SK-N-SH (cell line): Measurements from ENCODE around the gene SEC16B. TPM values are rescaled to one million over a fixed set of nuclear protein-coding genes. Genes with fewer than 3 reads are reported as not detected.

ENCODE experiments used
- CTCF ChIA-PET: fragments of 300-600, 350-600 bp; formaldehyde crosslinking; extraction: SDS; loops from one replicate; lab custom pipeline; 2021; lab: Yijun Ruan, JAX
- POLR2A ChIA-PET: fragments of 350-600 bp; sonication (Branson Sonifier 250); formaldehyde crosslinking; extraction: SDS; loops from one replicate; lab custom pipeline; 2020; ENCODE audit warnings: antibody characterized with exemption, inconsistent platforms; lab: Yijun Ruan, JAX
- DNase-seq: peaks from one replicate; pipeline ENCODE4 v3.0.0; 2012
- H2AFZ ChIP-seq: fragments of 200-600 bp; sonication (generic); 2 replicates; pipeline ENCODE4 v1.8.1; 2016; ENCODE audit warnings: antibody characterized with exemption, mild to moderate bottlenecking, low read depth
- H3F3A ChIP-seq: fragments of 200-600 bp; sonication (generic); replicated peaks from 2 replicates; pipeline ENCODE3; 2016; ENCODE audit warnings: antibody characterized with exemption, mild to moderate bottlenecking; ENCODE audit not compliant: insufficient read depth
- H3K27ac ChIP-seq, 2 experiments: fragments of 200-500 bp in 1 of 2; fragments of 200-600 bp in 1 of 2; sonication (Bioruptor generic) in 1 of 2; sonication (generic), shearing (Covaris generic) in 1 of 2; 2 replicates each; pipeline versions ENCODE4 v1.5.1 to v1.6.1; 2014 to 2016; ENCODE audit warnings: low read depth in 2 of 2, inconsistent platforms in 1 of 2, low read length in 1 of 2, mild to moderate bottlenecking in 1 of 2, mixed read lengths in 1 of 2
- H3K27me3 ChIP-seq: fragments of 200-600 bp; sonication (generic), shearing (Covaris generic); 2 replicates; pipeline ENCODE4 v1.6.1; 2016; ENCODE audit warnings: mixed run types; ENCODE audit not compliant: insufficient read depth
- H3K36me3 ChIP-seq, 2 experiments: fragments of 200-500 bp in 1 of 2; fragments of 200-600 bp in 1 of 2; sonication (Bioruptor generic) in 1 of 2; sonication (generic) in 1 of 2; replicated peaks in 1 of 2; 2 replicates each; pipeline versions ENCODE3 to v1.5.1; 2014 to 2016; ENCODE audit warnings: low read length in 1 of 2, mild to moderate bottlenecking in 1 of 2; ENCODE audit not compliant: insufficient read depth in 2 of 2, control insufficient read depth in 1 of 2
- H3K4me1 ChIP-seq, 2 experiments: fragments of 200-500 bp in 1 of 2; fragments of 200-600 bp in 1 of 2; sonication (Bioruptor generic) in 1 of 2; sonication (generic), shearing (Covaris generic) in 1 of 2; 2 replicates each; pipeline versions ENCODE4 v1.5.1 to v1.6.1; 2014 to 2016; ENCODE audit warnings: low read depth in 1 of 2, low read length in 1 of 2, mixed run types in 1 of 2; ENCODE audit not compliant: insufficient read depth in 2 of 2, control insufficient read depth in 1 of 2
- H3K4me2 ChIP-seq: fragments of 200-600 bp; sonication (generic), shearing (Covaris generic); 2 replicates; pipeline ENCODE4 v1.6.1; 2017; ENCODE audit warnings: mixed run types
- H3K4me3 ChIP-seq, 2 experiments: fragments of 200-500 bp in 1 of 2; fragments of 200-600 bp in 1 of 2; sonication (Bioruptor generic) in 1 of 2; sonication (generic), shearing (Covaris generic) in 1 of 2; 2 replicates each; pipeline versions ENCODE4 v1.5.1 to v1.8.1; 2014 to 2016; ENCODE audit warnings: low read depth in 2 of 2, inconsistent platforms in 1 of 2, low read length in 1 of 2, mild to moderate bottlenecking in 1 of 2, mixed read lengths in 1 of 2, moderate library complexity in 1 of 2
- H3K79me2 ChIP-seq: fragments of 200-600 bp; sonication (generic); 2 replicates; pipeline ENCODE4 v1.8.1; 2017; ENCODE audit warnings: mild to moderate bottlenecking; ENCODE audit not compliant: insufficient read depth
- H3K9ac ChIP-seq: fragments of 200-600 bp; sonication (generic); 2 replicates; pipeline ENCODE4 v1.6.1; 2017; ENCODE audit warnings: mixed run types
- H3K9me2 ChIP-seq: fragments of 200-600 bp; sonication (generic); 2 replicates; pipeline ENCODE4 v1.6.1; 2017; ENCODE audit warnings: mixed run types
- H3K9me3 ChIP-seq: fragments of 200-600 bp; sonication (generic); 2 replicates; pipeline ENCODE4 v1.6.1; 2017; ENCODE audit warnings: mixed run types, mild to moderate bottlenecking, moderate library complexity
- H4K20me1 ChIP-seq: fragments of 200-600 bp; sonication (generic); 2 replicates; pipeline ENCODE4 v1.6.1; 2017; ENCODE audit warnings: mild to moderate bottlenecking, mixed run types; ENCODE audit not compliant: insufficient read depth
- CHD2 ChIP-seq: fragments of 150-350 bp; IDR thresholded peaks from 2 replicates; pipeline ENCODE4 v1.6.1; 2018; ENCODE audit warnings: low read length; ENCODE audit not compliant: partially characterized antibody
- ELF1 ChIP-seq: IDR thresholded peaks from 2 replicates; pipeline ENCODE4 v1.4.0; 2012
- EZH2phosphoT487 ChIP-seq: fragments of 200-600 bp; sonication (generic); IDR thresholded peaks from 2 replicates; pipeline ENCODE4 v1.6.1; 2017; ENCODE audit warnings: low read depth, mixed run types, mild to moderate bottlenecking, antibody characterized with exemption, moderate library complexity, borderline replicate concordance
- FOSL2 ChIP-seq: IDR thresholded peaks from 2 replicates; pipeline ENCODE4 v1.4.0; 2012; ENCODE audit warnings: low read depth, mild to moderate bottlenecking, moderate library complexity, borderline replicate concordance
- FOXJ3 ChIP-seq: sonication (generic); formaldehyde crosslinking; IDR thresholded peaks from 2 replicates; pipeline ENCODE4 v1.5.1; 2020; ENCODE audit warnings: mild to moderate bottlenecking, missing genetic modification reagents
- JUND ChIP-seq: IDR thresholded peaks from 2 replicates; pipeline ENCODE4 v1.4.0; 2012
- MXI1 ChIP-seq: IDR thresholded peaks from 2 replicates; pipeline ENCODE4 v1.6.1; 2012; ENCODE audit warnings: mild to moderate bottlenecking, low read depth, low read length, improper control_type of control experiment
- NFIC ChIP-seq: IDR thresholded peaks from 2 replicates; pipeline ENCODE4 v1.4.0; 2012; ENCODE audit warnings: borderline replicate concordance
- NRF1 ChIP-seq: IDR thresholded peaks from 2 replicates; pipeline ENCODE4 v1.6.1; 2012; ENCODE audit warnings: low read depth, mild to moderate bottlenecking, low read length
- POLR2AphosphoS5 ChIP-seq: IDR thresholded peaks from 2 replicates; pipeline ENCODE4 v1.6.1; 2012; ENCODE audit warnings: low read depth, low read length
- RXRA ChIP-seq: IDR thresholded peaks from 2 replicates; pipeline ENCODE4 v1.4.0; 2012; ENCODE audit warnings: low read depth, mild to moderate bottlenecking, borderline replicate concordance
- SIN3A ChIP-seq: IDR thresholded peaks from 2 replicates; pipeline ENCODE4 v1.6.1; 2012; ENCODE audit warnings: low read depth, mild to moderate bottlenecking, low read length, moderate library complexity, borderline replicate concordance
- SMC3 ChIP-seq: IDR thresholded peaks from 2 replicates; pipeline ENCODE4 v1.6.1; 2012; ENCODE audit warnings: low read depth, low read length, improper control_type of control experiment
- TAF1 ChIP-seq: IDR thresholded peaks from 2 replicates; pipeline ENCODE4 v1.6.1; 2012; ENCODE audit warnings: low read depth, mild to moderate bottlenecking, low read length, moderate library complexity, borderline replicate concordance
- TCF12 ChIP-seq: IDR thresholded peaks from 2 replicates; pipeline ENCODE4 v1.4.0; 2012
- TEAD4 ChIP-seq: IDR thresholded peaks from 2 replicates; pipeline ENCODE4 v1.4.0; 2012; ENCODE audit warnings: mild to moderate bottlenecking, borderline replicate concordance; ENCODE audit not compliant: insufficient read depth
- YY1 ChIP-seq: IDR thresholded peaks from 2 replicates; pipeline ENCODE4 v1.4.0; 2012; ENCODE audit warnings: low read depth, mild to moderate bottlenecking
- WGBS: methylation state at CpG from one replicate; pipeline ENCODE4 v1.1.6; 2017; ENCODE audit warnings: low lambda C conversion rate; 5-methylcytosine and 5-hydroxymethylcytosine counted together
- polyA plus RNA-seq, 3 experiments: library from polyadenylated mRNA; depleted of rRNA; stranded (reverse); fragments of >200 nt; gene quantifications; 2 replicates each; pipeline ENCODE4 v1.2.3, GENCODE V29; 2012
- TF ChIP-seq, protein P1 (sequence below): fragments of 200-600 bp; sonication (generic); IDR thresholded peaks from 2 replicates; pipeline ENCODE4 v1.6.1; 2017; ENCODE audit warnings: antibody characterized with exemption, mild to moderate bottlenecking, moderate library complexity
- TF ChIP-seq, protein P2 (sequence below): IDR thresholded peaks from 2 replicates; pipeline ENCODE4 v1.6.1; 2012; ENCODE audit warnings: mild to moderate bottlenecking, low read depth, low read length, moderate library complexity
- TF ChIP-seq, protein P3 (sequence below): IDR thresholded peaks from 2 replicates; pipeline ENCODE4 v1.4.0; 2012; ENCODE audit warnings: low read depth, borderline replicate concordance

SEC16B gene
- polyA plus RNA-seq, 1 of the 3 experiments (the other 2 are of a cell fraction) = 0.31 TPM

DNA sequence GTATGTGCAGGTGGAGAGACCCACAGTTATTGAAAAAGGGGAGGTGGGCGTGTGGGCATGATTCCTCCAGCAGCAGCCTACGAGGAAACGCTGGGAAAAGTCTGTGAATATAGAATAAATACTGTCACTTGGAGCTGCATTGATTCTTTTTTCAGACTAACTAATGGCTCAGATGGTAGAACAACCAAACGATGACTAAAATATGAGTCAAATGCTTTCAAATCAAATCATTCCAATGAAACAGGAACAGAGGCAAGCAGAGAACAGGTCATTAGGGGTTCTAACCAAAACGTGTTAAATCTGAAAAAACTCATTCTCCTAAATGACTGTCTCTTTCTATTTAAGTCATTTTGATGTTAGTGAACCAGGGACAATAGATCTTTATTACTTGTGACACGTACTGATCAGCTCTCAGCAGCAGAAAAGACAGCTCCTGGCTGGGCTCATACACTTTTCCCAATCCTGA, 35.1 kb upstream of the SEC16B start:
- Histone ChIP-seq H3K9me3 (no peaks in the 10 kb centered on the region), H3K9me2 (no peaks in the 10 kb centered on the region), H2AFZ (peak overlapping the region; percentile 48; the same call in 1 of the 2 replicates), H3K36me3 (no peaks in the 10 kb centered on the region), H3K4me1 (no peaks in the 10 kb centered on the region), H3K4me3 (no peak overlapping the region), H4K20me1 (no peaks in the 10 kb centered on the region), H3K79me2 (no peaks in the 10 kb centered on the region), H3K9ac (no peak overlapping the region), H3F3A (peaks cover 7% of the 10 kb centered on the region), H3K27me3 (no peaks in the 10 kb centered on the region), H3K27ac (no peak overlapping the region), H3K4me2 (peak overlapping the region; percentile 54; the same call in 1 of the 2 replicates)
- DNase-seq = no peak
- CTCF ChIA-PET = no interaction called here
- WGBS = 28% methylated on average over 6 of the region's 6 CpGs
- POLR2A ChIA-PET = no interaction called here
- peak; percentile 49; the same call in 1 of the 2 replicates for TF ChIP-seq FOSL2
- TF ChIP-seq TCF12 = 0 out of 2 replicates have a peak, but pooled peaks have one; percentile 17
- TF ChIP-seq POLR2AphosphoS5 = no peak
- TF ChIP-seq JUND = 0 out of 2 replicates have a peak, but pooled peaks have one; percentile 9
- TF ChIP-seq, all 33 proteins: peak for 3

DNA sequence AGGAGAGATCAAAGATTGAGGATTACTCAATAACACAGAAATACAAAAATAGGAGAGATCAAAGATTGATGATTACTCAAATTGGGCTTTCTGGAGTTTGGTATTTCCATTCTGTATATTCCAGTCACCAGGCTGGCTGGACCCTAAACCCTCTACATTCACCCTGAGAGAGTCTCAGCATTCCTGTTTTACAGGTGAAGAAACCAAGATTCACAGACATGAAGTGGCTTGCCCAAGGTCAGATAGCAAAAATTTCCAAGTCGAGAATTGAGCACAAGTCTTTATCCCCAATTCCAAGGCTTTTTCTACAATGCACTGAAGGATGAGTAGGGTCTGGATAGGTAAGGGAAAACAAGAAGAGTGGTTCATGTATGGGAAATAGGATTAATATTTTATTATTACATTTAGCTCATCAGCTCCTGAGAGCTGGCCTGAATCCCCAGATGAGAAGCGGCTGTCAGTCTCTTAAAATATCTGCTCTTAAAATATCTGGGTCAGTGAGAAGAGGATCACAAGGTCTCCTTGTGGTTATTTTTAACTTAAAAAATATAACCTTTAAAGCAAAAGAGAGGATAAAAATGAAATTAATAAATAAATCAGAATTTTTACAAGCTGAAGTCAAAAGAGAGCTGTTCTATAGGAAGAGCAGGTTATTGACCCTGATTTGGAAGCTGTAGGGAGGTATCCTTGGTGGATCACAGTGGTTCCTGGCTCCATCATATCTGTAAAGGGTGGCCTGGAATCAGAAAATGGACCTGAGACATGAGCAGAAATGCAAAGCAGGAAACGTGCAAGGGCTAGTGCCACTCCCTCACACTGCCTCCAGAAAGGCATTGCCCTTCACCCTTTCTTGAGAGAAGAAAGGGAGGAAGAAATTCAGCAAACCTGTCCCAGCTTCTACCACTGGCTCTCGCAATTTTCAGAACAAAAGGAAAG, 29.1 kb upstream of the SEC16B start:
- Histone ChIP-seq H3K27me3 (no peaks in the 10 kb centered on the region), H3K9ac (no peak overlapping the region), H3K4me1 (no peaks in the 10 kb centered on the region), H3K79me2 (no peaks in the 10 kb centered on the region), H3F3A (no peaks in the 10 kb centered on the region), H3K36me3 (no peaks in the 10 kb centered on the region), H3K4me2 (no peak overlapping the region), H3K9me2 (no peaks in the 10 kb centered on the region), H3K9me3 (no peaks in the 10 kb centered on the region), H3K27ac (no peak overlapping the region), H2AFZ (no peak overlapping the region), H3K4me3 (no peak overlapping the region), H4K20me1 (no peaks in the 10 kb centered on the region)
- CTCF ChIA-PET = interaction anchor here (0.8 to 3.2 kb wide), 3 partner anchors 21 to 53 kb away, joined by 3 to 12 read pairs (median 4); no protein-coding TSS in a partner anchor
- POLR2A ChIA-PET = no interaction called here
- WGBS = 71% methylated on average over 4 of the region's 4 CpGs
- no peak for DNase-seq
- TF ChIP-seq POLR2AphosphoS5 = no peak
- TF ChIP-seq MXI1 = no peak
- TF ChIP-seq, protein P1, sequence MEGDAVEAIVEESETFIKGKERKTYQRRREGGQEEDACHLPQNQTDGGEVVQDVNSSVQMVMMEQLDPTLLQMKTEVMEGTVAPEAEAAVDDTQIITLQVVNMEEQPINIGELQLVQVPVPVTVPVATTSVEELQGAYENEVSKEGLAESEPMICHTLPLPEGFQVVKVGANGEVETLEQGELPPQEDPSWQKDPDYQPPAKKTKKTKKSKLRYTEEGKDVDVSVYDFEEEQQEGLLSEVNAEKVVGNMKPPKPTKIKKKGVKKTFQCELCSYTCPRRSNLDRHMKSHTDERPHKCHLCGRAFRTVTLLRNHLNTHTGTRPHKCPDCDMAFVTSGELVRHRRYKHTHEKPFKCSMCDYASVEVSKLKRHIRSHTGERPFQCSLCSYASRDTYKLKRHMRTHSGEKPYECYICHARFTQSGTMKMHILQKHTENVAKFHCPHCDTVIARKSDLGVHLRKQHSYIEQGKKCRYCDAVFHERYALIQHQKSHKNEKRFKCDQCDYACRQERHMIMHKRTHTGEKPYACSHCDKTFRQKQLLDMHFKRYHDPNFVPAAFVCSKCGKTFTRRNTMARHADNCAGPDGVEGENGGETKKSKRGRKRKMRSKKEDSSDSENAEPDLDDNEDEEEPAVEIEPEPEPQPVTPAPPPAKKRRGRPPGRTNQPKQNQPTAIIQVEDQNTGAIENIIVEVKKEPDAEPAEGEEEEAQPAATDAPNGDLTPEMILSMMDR = no peak
- TF ChIP-seq CHD2 = no peak
- no peak for TF ChIP-seq NFIC
- no peak for TF ChIP-seq SMC3
- no peak for TF ChIP-seq YY1
- TF ChIP-seq SIN3A = no peak
- no peak for TF ChIP-seq TAF1
- TF ChIP-seq FOXJ3 (CRISPR knock-in tag) = no peak
- no peak for TF ChIP-seq RXRA
- no peak for TF ChIP-seq NRF1
- TF ChIP-seq EZH2phosphoT487 = no peak
- TF ChIP-seq, protein P2, sequence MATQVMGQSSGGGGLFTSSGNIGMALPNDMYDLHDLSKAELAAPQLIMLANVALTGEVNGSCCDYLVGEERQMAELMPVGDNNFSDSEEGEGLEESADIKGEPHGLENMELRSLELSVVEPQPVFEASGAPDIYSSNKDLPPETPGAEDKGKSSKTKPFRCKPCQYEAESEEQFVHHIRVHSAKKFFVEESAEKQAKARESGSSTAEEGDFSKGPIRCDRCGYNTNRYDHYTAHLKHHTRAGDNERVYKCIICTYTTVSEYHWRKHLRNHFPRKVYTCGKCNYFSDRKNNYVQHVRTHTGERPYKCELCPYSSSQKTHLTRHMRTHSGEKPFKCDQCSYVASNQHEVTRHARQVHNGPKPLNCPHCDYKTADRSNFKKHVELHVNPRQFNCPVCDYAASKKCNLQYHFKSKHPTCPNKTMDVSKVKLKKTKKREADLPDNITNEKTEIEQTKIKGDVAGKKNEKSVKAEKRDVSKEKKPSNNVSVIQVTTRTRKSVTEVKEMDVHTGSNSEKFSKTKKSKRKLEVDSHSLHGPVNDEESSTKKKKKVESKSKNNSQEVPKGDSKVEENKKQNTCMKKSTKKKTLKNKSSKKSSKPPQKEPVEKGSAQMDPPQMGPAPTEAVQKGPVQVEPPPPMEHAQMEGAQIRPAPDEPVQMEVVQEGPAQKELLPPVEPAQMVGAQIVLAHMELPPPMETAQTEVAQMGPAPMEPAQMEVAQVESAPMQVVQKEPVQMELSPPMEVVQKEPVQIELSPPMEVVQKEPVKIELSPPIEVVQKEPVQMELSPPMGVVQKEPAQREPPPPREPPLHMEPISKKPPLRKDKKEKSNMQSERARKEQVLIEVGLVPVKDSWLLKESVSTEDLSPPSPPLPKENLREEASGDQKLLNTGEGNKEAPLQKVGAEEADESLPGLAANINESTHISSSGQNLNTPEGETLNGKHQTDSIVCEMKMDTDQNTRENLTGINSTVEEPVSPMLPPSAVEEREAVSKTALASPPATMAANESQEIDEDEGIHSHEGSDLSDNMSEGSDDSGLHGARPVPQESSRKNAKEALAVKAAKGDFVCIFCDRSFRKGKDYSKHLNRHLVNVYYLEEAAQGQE = no peak
- TF ChIP-seq, protein P3, sequence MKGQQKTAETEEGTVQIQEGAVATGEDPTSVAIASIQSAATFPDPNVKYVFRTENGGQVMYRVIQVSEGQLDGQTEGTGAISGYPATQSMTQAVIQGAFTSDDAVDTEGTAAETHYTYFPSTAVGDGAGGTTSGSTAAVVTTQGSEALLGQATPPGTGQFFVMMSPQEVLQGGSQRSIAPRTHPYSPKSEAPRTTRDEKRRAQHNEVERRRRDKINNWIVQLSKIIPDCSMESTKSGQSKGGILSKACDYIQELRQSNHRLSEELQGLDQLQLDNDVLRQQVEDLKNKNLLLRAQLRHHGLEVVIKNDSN = no peak
- TF ChIP-seq ELF1 = no peak
- no peak for TF ChIP-seq TEAD4
